Immature natural killer cell (primary cell): ENCODE results near the gene RNF223. TPM values are rescaled to one million over a fixed set of nuclear protein-coding genes. Genes with fewer than 3 reads are reported as not detected.
"Not testable (repeated sequence)": the region's sequence is repeated elsewhere in the genome, so short reads cannot be mapped to it uniquely, and the experiment has no call there.

Experiments
- DNase-seq, 3 donors: peaks; one replicate each; pipeline ENCODE4 v3.0.0; 2022; ENCODE audit warnings: mixed read lengths in 1 of 3
- H3K27ac Mint-ChIP-seq, 6 donors: one replicate each; pipeline ENCODE4 v1.8.0; 2020; ENCODE audit warnings: mixed read lengths in 6 of 6, mild to moderate bottlenecking in 5 of 6, inconsistent platforms in 4 of 6, moderate library complexity in 3 of 6
- H3K27me3 Mint-ChIP-seq, 3 donors: one replicate each; pipeline ENCODE4 v1.8.0; 2020 to 2021; ENCODE audit warnings: low read depth in 3 of 3, mild to moderate bottlenecking in 3 of 3, mixed read lengths in 3 of 3, moderate library complexity in 3 of 3, inconsistent platforms in 1 of 3
- H3K36me3 Mint-ChIP-seq, 3 donors: one replicate each; pipeline ENCODE4 v1.8.0; 2020; ENCODE audit warnings: mixed read lengths in 3 of 3, inconsistent platforms in 2 of 3, mild to moderate bottlenecking in 2 of 3
- H3K4me1 Mint-ChIP-seq, 2 donors: one replicate each; pipeline ENCODE4 v1.8.0; 2020; ENCODE audit warnings: inconsistent platforms in 2 of 2, mild to moderate bottlenecking in 2 of 2, mixed read lengths in 2 of 2, moderate library complexity in 1 of 2
- H3K4me3 Mint-ChIP-seq, 5 donors: one replicate each; pipeline ENCODE4 v1.8.0; 2020; ENCODE audit warnings: mild to moderate bottlenecking in 5 of 5, mixed read lengths in 5 of 5, inconsistent platforms in 3 of 5, moderate library complexity in 3 of 5
- H3K9me3 Mint-ChIP-seq, 6 donors: one replicate each; pipeline ENCODE4 v1.8.0; 2020; ENCODE audit warnings: mild to moderate bottlenecking in 6 of 6, mixed read lengths in 6 of 6, inconsistent platforms in 4 of 6, moderate library complexity in 3 of 6
- polyA plus RNA-seq, 3 donors: library from polyadenylated mRNA; unstranded; fragments of 300-500 nt; fragmentation: Illumina TruSeq; gene quantifications; one replicate each; pipeline ENCODE4 v1.2.3, GENCODE V29; 2021

Gene RNF223
- polyA plus RNA-seq, 3 donors from 2014 or later: not detected

DNA sequence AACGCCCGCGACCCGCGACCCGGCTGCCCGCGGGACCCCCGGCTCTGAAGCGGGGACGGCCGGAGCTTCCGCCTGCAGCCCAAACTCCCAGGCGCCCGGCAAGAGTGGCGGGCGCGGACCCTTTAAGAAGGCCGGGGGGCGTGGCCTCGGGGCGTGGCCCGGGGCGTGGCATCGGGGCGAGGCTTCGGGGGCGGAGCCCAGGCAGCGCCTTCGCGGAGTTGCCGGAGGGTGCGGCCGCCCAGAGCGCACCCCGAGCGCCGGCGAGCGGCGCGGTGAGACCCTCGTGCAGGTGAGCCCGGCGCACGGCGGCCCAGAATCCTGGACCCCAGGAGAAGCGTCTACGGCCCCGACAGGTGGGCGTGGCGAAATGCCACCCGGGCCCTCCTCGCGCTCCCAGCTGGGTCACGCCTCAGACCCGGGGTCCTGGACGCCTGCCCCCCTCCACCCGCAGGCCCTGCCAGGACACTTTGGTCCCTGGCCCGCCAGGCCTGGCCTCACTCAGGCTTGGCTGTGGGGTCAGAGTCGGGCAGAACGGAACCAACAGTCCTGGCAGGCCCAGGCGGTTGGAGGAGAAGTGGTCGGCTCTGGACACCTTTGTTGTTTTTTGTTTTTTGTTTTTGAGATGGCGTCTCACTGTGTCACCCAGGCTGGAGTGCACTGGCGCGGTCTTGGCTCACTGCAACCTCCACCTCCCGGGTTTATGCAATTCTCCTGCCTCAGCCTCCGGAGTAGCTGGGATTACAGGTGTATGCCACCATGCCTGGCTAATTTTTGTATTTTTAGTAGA, 14.4 kb downstream of the RNF223 start:
- DNase-seq: peak; percentile 82 to 84 (median 83)
- H3K9me3 Mint-ChIP-seq: no peaks in the 10 kb centered on the region
- peak overlapping the region; percentile 12 to 51 (median 43) for H3K4me3 Mint-ChIP-seq
- H3K4me1 Mint-ChIP-seq: peaks cover 0 to 5% of the 10 kb centered on the region in 2 donors
- no peak overlapping the region for H3K27ac Mint-ChIP-seq
- no peaks in the 10 kb centered on the region for H3K36me3 Mint-ChIP-seq
- peaks cover 11 to 14% (median 12%) of the 10 kb centered on the region in 3 donors for H3K27me3 Mint-ChIP-seq

DNA sequence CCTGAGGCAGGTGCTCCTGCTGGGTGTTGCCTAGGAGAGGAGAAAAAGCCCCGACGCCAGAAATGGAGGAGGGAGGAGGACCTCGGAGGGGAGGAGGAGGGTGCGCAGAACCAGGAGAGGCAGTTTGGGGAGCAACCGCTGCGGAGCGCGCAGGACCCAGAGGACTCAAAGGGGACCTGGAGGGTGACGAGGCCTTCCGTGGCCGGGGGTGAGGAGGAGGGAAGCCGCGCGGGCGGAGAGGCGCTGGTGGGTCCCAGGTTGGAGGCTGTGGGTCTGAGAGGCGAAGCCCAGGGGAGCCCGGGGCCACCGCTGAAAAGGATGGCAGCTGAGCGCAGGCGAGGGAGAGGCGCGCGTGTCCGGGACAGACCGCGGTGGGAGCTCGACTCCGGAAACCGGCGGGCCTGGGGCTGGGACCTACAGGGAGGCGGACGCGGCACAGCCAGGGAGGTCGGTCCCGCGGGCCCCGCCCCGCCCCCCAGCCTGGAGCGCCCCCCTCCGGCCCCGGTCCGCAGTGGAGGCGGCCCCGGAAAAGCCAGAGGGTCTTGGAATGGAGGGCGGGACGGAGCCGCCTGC, 15.1 kb downstream of the RNF223 start:
- peaks cover 11 to 14% (median 12%) of the 10 kb centered on the region in 3 donors for H3K27me3 Mint-ChIP-seq
- no peak overlapping the region for H3K27ac Mint-ChIP-seq
- no peaks in the 10 kb centered on the region for H3K36me3 Mint-ChIP-seq
- H3K9me3 Mint-ChIP-seq: no peaks in the 10 kb centered on the region
- peak in 1 of 3 donors; percentile 42 for DNase-seq
- peak overlapping the region; percentile 40 to 74 (median 68) for H3K4me3 Mint-ChIP-seq
- H3K4me1 Mint-ChIP-seq: peaks cover 0 to 5% of the 10 kb centered on the region in 2 donors

DNA sequence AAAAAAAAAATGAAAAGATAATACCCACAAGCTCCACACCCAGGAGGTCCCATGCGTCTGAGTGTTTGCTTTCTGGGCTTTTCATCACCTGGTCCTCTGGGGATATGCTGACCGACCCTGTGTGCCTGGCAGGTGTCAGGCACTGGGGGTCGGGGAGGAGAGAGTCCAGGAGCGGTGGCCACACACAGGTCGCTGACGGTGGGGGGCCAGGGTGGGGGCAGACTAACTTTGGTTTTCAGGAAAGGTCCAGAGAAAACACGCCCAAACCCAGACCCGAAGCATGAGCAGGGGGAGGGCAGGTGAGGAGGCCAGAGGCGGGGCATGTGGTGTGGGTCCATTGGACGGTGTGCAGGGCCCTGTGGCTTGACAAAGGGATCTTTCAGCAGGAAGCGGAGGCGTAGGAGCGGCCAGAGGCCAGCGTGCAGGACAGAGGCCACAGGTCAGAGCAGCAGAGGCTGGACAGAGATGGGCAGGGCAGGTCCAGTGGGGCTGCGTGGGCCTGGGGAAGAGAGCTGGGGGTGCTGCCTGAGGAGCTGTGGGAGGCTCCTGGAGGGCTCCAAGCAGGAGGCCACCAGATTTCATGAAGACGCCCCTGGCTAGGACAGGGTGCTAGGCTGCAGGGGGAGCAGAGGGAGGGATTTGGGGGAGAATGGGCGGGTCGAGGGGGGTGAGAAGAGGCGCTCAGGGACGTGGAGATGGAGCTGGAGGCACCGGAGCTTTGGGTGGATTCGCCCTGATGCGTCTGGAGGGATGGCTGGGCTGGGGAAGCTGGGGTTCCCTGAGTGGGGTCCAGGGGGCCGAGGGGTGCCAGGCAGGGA, 15.8 kb downstream of the RNF223 start:
- Mint-ChIP-seq H3K4me1 (peaks cover 0 to 5% of the 10 kb centered on the region in 2 donors), H3K4me3 (peak overlapping the region; percentile 57 to 74 (median 68)), H3K36me3 (no peaks in the 10 kb centered on the region), H3K27me3 (peaks cover 11 to 14% (median 12%) of the 10 kb centered on the region in 3 donors), H3K27ac (no peak overlapping the region), H3K9me3 (no peaks in the 10 kb centered on the region)
- DNase-seq: no peak

DNA sequence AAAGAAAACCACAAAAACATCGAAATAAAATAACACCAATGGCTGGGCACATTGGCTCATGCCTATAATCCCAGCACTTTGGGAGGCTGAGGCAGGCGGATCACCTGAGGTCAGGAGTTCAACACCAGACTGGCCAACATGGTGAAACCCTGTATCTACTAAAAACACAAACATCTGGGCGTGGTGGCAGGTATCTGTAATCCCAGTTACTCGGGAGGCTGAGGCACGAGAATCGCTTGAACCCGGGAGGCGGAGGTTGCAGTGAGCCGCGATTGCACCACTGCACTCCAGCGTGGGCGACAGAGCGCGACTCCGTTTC, 16.4 kb downstream of the RNF223 start:
- not testable (repeated sequence) for DNase-seq

DNA sequence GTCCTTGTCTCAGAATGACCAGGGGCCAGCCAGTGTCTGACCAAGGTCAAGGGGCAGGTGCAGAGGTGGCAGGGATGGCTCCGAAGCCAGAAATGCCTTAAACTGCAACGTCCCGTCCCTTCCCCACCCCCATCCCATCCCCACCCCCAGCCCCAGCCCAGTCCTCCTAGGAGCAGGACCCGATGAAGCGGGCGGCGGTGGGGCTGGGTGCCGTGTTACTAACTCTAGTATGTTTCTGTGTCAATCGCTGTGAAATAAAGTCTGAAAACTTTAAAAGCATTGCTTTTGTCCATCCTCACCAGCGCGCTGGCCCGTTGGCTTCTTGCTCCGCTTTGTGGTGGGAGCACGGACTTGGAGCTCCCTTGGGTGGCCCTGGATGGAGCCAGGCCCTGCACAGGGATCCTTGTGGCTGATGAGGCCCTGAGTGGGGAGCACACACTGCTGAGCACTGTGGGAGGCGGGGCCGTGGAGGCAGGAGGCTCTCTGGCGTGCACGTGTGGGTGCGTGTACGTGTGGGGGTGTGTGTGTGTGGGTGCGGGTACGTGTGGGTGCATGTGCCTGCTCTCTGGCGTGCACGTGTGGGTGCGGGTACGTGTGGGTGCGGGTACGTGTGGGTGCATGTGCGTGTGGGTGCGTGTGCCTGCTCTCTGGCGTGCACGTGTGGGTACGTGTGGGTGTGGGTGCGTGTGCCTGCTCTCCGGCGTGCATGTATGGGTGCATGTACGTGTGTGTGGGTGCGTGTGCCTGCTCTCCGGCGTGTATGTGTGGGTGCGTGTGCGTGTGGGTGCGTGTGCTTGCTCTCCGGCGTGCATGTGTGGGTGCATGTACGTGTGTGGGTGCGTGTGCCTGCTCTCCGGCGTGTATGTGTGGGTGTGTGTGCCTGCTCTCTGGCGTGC, 18.0 kb downstream of the RNF223 start:
- H3K27me3 Mint-ChIP-seq: peaks cover 9 to 14% (median 11%) of the 10 kb centered on the region in 3 donors
- DNase-seq: no peak
- H3K4me3 Mint-ChIP-seq: no peak overlapping the region
- H3K4me1 Mint-ChIP-seq: peaks cover 0 to 5% of the 10 kb centered on the region in 2 donors
- no peak overlapping the region for H3K27ac Mint-ChIP-seq
- no peaks in the 10 kb centered on the region for H3K36me3 Mint-ChIP-seq
- no peaks in the 10 kb centered on the region for H3K9me3 Mint-ChIP-seq

More for the DNA sequence above, 16.4 kb downstream of the RNF223 start:
- H3K27ac Mint-ChIP-seq, H3K36me3 Mint-ChIP-seq, H3K4me1 Mint-ChIP-seq, H3K9me3 Mint-ChIP-seq: not testable (repeated sequence)
- Mint-ChIP-seq H3K27me3 (peaks cover 11 to 14% (median 11%) of the 10 kb centered on the region in 3 donors), H3K4me3 (peak overlapping the region; percentile 13 to 57 (median 49))

DNA sequence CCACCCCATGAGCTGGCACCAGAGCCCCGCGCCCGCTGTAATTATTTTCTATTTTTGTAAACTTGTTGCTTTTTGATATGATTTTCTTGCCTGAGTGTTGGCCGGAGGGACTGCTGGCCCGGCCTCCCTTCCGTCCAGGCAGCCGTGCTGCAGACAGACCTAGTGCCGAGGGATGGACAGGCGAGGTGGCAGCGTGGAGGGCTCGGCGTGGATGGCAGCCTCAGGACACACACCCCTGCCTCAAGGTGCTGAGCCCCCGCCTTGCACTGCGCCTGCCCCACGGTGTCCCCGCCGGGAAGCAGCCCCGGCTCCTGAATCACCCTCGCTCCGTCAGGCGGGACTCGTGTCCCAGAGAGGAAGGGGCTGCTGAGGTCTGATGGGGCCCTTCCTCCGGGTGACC, 19.1 kb downstream of the RNF223 start:
- Mint-ChIP-seq H3K9me3 (no peaks in the 10 kb centered on the region), H3K27me3 (peaks cover 4 to 12% (median 9%) of the 10 kb centered on the region in 3 donors), H3K36me3 (no peaks in the 10 kb centered on the region), H3K4me1 (peaks cover 0 to 5% of the 10 kb centered on the region in 2 donors), H3K4me3 (no peak overlapping the region), H3K27ac (no peak overlapping the region)
- no peak for DNase-seq

DNA sequence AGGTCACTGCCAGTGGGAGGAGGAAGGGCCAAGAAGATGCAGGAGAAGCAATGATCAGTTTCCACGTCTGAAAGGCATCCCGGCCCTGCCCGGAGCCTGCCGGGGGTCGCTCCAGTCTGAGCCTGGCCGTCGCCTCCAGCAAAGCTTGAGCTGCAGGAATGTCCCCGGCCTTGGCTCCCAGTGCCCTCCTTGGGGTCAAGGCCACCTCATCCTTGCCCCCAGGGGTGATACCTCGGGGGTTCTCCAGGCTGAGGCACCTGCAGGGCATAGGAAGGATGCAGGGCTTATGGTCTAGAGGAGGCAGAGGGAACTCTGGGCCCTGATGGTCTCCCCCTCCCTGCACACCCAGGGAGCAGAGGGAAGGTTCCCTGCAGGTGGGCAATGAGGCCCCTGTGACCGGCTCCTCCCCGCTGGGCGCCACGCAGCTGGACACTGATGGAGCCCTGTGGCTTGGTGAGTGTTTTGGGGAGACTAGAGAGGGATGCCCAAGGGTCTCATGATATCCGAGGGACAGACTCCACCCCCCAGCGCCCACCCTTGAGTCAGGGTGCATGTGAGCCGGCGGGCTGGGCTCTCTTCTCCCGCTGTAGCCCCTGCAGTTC, 19.9 kb downstream of the RNF223 start:
- Mint-ChIP-seq H3K27me3 (peaks cover 3 to 10% (median 7%) of the 10 kb centered on the region in 3 donors), H3K36me3 (no peaks in the 10 kb centered on the region), H3K4me1 (peaks cover 0 to 5% of the 10 kb centered on the region in 2 donors), H3K27ac (no peak overlapping the region), H3K4me3 (no peak overlapping the region), H3K9me3 (no peaks in the 10 kb centered on the region)
- DNase-seq: no peak

DNA sequence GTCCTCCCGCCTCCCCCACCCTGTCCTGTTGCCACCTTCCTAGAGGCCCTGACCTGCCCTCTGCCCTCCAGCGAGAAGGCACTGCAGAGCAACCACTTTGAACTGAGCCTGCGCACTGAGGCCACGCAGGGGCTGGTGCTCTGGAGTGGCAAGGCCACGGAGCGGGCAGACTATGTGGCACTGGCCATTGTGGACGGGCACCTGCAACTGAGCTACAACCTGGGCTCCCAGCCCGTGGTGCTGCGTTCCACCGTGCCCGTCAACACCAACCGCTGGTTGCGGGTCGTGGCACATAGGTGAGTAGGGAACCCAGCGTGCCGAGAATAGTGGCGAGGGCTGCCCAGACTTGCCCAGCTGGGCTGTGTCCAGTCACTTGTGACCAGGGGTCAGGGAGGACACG, 20.4 kb downstream of the RNF223 start:
- no peak overlapping the region for H3K4me3 Mint-ChIP-seq

DNA sequence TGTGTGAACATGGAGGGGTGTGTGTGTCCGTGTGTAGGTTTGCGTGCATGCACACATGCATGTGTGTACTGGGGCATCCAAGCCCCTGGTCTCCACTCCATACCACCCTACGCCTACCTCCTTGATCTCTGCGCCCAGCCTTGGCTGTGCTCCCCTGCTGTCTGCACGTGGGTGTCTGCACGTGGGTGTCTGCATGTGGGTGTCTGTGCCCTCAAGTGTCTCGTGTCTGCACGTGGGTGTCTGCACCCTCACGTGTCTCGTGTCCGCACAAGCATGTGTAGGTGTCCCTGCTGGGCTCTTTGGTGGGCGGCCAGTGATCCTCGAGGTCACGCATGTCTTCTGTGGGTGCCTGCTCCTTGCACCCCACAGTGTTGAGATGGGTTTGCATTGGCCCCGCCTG, 21.1 kb downstream of the RNF223 start:
- Mint-ChIP-seq H3K4me3 (no peak overlapping the region), H3K27ac (no peak overlapping the region), H3K27me3 (peaks cover 3 to 5% (median 5%) of the 10 kb centered on the region in 3 donors), H3K36me3 (no peaks in the 10 kb centered on the region), H3K9me3 (no peaks in the 10 kb centered on the region), H3K4me1 (no peaks in the 10 kb centered on the region)
- no peak for DNase-seq

More for the DNA sequence above, 20.4 kb downstream of the RNF223 start:
- Mint-ChIP-seq H3K27ac (no peak overlapping the region), H3K4me1 (peaks cover 0 to 2% of the 10 kb centered on the region in 2 donors), H3K27me3 (peaks cover 3 to 9% (median 6%) of the 10 kb centered on the region in 3 donors), H3K9me3 (no peaks in the 10 kb centered on the region), H3K36me3 (no peaks in the 10 kb centered on the region)
- no peak for DNase-seq

DNA sequence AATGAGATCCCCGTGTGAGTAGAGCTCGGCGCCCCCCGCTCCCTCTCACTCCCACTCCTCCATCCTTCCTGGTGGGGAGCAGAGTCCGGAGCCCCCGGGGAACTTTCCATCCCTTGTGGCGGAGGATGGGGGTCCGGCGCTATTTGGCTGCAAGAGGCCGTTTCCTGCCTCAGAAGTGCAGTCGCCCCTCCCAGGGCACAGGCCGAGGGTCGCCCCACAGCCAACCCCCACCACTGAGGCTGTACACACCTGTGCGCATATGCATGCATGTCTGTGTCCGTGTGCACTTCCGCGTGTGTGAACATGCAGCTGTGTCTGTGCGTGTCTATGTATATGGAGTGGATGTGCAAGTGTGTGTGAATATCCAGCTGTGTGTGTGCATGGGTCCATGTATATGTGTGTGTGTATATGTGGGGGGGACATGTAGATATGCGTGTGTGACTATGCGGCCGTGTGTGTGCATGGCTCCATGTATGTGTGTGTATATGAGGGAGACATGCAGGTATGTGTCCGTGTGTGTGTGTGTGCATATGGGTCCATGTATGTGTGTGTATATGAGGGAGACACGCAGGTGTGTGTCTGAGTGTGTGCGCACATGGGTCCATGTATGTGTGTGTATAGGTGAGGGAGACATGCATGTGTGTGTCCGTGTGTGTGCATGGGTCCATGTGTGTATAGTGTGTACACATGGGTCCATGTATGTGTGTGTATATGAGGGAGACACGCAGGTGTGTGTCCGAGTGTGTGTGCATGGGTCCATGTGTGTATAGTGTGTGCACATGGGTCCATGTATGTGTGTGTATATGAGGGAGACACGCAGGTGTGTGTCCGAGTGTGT, 21.9 kb downstream of the RNF223 start:
- Mint-ChIP-seq H3K9me3 (no peaks in the 10 kb centered on the region), H3K27me3 (peaks cover 2 to 3% (median 2%) of the 10 kb centered on the region in 3 donors), H3K36me3 (no peaks in the 10 kb centered on the region), H3K4me1 (no peaks in the 10 kb centered on the region), H3K27ac (no peak overlapping the region), H3K4me3 (no peak overlapping the region)
- no peak for DNase-seq

DNA sequence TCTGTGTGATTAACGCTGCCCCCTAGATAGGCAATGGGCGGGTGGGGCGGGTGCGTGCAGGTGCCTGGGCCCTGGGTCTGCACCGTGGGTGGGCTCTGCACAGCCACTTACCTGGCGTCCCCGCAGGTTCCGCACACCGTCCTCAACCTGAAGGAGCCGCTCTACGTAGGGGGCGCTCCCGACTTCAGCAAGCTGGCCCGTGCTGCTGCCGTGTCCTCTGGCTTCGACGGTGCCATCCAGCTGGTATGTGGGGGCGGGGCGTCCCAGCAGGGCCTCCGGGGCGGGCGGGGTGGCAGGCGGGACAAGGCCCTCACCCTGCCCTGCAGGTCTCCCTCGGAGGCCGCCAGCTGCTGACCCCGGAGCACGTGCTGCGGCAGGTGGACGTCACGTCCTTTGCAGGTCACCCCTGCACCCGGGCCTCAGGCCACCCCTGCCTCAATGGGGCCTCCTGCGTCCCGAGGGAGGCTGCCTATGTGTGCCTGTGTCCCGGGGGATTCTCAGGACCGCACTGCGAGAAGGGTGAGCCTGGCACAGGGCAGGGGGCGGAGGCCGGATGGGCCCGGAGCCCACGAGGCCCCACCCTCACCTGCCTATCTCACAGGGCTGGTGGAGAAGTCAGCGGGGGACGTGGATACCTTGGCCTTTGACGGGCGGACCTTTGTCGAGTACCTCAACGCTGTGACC, 22.8 kb downstream of the RNF223 start:
- Mint-ChIP-seq H3K4me3 (no peak overlapping the region), H3K36me3 (no peaks in the 10 kb centered on the region), H3K27ac (no peak overlapping the region), H3K27me3 (peaks cover 0 to 3% (median 2%) of the 10 kb centered on the region in 3 donors), H3K4me1 (no peaks in the 10 kb centered on the region), H3K9me3 (no peaks in the 10 kb centered on the region)
- DNase-seq: no peak

DNA sequence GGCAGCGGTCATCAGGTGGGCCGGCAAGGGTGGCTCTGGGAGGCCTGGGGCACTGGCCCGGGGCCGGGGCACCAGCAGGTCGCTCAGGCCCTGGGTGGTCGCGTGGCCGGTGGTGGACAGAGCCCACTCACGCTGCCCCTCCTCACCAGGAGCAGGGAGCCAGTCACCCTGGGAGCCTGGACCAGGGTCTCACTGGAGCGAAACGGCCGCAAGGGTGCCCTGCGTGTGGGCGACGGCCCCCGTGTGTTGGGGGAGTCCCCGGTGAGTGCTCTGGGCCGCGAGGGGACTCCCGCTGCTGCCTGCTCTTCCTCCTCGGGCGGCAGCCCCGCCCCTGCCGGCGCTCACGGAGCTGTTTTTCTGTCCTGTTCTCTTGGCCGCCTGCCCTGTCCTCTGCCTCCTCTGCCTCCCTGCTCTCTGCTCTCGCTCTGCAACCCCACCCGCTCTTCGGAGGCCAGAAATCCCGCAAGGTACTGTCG, 23.5 kb downstream of the RNF223 start:
- H3K9me3 Mint-ChIP-seq: no peaks in the 10 kb centered on the region
- H3K27me3 Mint-ChIP-seq: peaks cover 0 to 2% (median 0%) of the 10 kb centered on the region in 3 donors
- H3K4me1 Mint-ChIP-seq: no peaks in the 10 kb centered on the region
- H3K36me3 Mint-ChIP-seq: no peaks in the 10 kb centered on the region
- no peak for DNase-seq
- no peak overlapping the region for H3K27ac Mint-ChIP-seq
- H3K4me3 Mint-ChIP-seq: no peak overlapping the region
